NOMO-1 treated with DMSO at 0.1 percent for 48 hours (cell line): ENCODE data around the gene CCDC88A.
"Not testable (repeated sequence)": the region's sequence is repeated elsewhere in the genome, so short reads cannot be mapped to it uniquely, and the experiment has no call there.

Experiments used
- DNase-seq: peaks from one replicate; lab custom pipeline; 2025; ENCODE audit not compliant: unreplicated experiment; lab: John Stamatoyannopoulos, UW

Gene CCDC88A

GRCh38 chr2:55419679-55420438 lies at the start of gene CCDC88A:
TSS of gene CCDC88A (minus strand) at chr2:55419856. CDS start at chr2:55419079, 777 bp downstream.
- peak; percentile 89 for DNase-seq

- no peak for DNase-seq
Observed at GRCh38 chr2:55461679-55462078, 42.0 kb upstream of the CCDC88A start.

- DNase-seq: no peak
Observed at GRCh38 chr2:55460562-55460961, 40.9 kb upstream of the CCDC88A start.

GRCh38 chr2:55459714-55460274 lies 40.1 kb upstream of the CCDC88A start:
- no peak for DNase-seq

- DNase-seq: no peak
Observed at GRCh38 chr2:55459279-55459678, 39.6 kb upstream of the CCDC88A start.

GRCh38 chr2:55454121-55454520 lies 34.5 kb upstream of the CCDC88A start:
- DNase-seq: no peak

- no peak for DNase-seq
Observed at GRCh38 chr2:55452879-55453278, 33.2 kb upstream of the CCDC88A start.

GRCh38 chr2:55451699-55452098 lies 32.0 kb upstream of the CCDC88A start:
- DNase-seq: no peak

- DNase-seq: not testable (repeated sequence)
Observed at GRCh38 chr2:55450014-55450413, 30.4 kb upstream of the CCDC88A start.

- not testable (repeated sequence) for DNase-seq
Observed at GRCh38 chr2:55442045-55442760, 22.5 kb upstream of the CCDC88A start.

GRCh38 chr2:55441280-55441892 lies 21.7 kb upstream of the CCDC88A start:
- no peak for DNase-seq

GRCh38 chr2:55439101-55439397 lies 19.4 kb upstream of the CCDC88A start:
- DNase-seq: no peak

GRCh38 chr2:55438391-55439100 lies 18.9 kb upstream of the CCDC88A start:
- DNase-seq: no peak

- DNase-seq: no peak
Observed at GRCh38 chr2:55437515-55438390, 18.1 kb upstream of the CCDC88A start.

GRCh38 chr2:55431982-55432627 lies 12.4 kb upstream of the CCDC88A start:
- DNase-seq: peak; percentile 45

- no peak for DNase-seq
Observed at GRCh38 chr2:55430211-55430975, 10.7 kb upstream of the CCDC88A start.

- no peak for DNase-seq
Observed at GRCh38 chr2:55428258-55428657, 8.6 kb upstream of the CCDC88A start.

- peak; percentile 96 for DNase-seq
Observed at GRCh38 chr2:55425431-55425831, 5.8 kb upstream of the CCDC88A start.
